Measurements from ENCODE around the gene TCF7. TPM values are rescaled to one million over a fixed set of nuclear protein-coding genes. Genes with fewer than 3 reads are reported as not detected.

The TCF7 gene
- total RNA-seq, 1 donor from 2014 or later, result 2.0 TPM

DNA sequence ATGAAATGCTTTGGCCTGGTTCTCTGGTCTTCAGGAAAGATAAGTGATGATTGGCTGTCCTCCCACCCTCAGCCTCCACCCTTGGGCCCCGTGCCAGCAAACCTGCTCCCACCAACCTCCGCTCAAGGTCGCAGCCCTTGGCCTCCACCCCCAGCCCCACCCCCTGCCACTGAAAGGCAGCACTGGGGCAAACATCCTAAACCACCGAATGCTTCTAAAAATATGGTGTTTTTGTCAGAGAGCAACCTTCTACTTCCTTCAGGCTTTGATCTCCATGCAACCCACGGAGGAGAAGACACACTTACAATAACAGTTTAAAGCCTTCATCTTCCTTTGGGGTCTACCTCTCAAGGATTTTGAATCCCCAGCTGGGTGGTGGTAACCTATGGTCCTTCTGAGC is 24.0 kb upstream of the TCF7 start:
- DNase-seq (ENCODE audit: low read depth), result no peak

DNA sequence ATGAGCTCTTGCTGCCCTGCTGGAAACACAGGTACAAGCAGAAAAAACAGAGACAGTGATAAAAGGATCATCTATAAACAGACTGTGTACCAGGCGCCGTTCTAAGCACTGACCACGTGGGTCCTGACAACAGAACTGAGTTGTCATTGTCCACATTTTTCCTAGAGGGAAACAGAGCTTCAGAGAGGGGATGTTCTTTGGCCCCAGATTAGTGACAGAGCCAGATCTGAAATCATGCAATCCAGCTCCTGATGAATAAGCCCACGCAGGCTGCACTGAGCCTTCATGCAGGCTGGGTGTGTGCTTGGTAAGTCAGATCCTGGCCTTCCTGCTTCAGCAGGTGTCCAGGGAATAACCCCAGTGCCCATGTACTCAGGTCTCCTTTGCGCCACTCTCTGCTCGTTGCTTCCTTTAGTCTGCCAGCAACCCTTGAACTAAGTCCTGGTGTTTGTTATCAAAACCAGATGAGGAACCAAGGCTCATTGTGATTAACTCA is 22.8 kb upstream of the TCF7 start:
- DNase-seq (ENCODE audit: low read depth), result no peak

DNA sequence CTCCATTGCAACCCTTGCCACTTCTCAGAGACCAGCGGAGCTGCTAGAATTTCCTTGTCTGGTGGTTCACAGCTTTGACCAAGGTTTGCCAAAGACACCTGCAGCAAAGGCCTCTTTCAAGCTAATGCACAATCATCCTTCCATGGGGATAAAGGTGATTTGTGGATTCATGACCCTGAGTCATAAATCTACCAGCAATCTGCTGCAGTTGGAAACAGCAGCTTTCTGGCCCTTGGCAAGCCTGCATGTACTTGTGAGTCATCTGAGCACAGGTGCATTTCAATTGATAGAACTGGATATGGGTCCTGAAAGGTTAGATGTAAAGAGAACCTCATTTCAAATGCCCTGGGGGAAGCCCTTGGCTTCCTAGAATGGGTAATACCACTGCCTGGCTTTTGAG is 21.6 kb upstream of the TCF7 start:
- DNase-seq (ENCODE audit: low read depth), result peak; percentile 84

DNA sequence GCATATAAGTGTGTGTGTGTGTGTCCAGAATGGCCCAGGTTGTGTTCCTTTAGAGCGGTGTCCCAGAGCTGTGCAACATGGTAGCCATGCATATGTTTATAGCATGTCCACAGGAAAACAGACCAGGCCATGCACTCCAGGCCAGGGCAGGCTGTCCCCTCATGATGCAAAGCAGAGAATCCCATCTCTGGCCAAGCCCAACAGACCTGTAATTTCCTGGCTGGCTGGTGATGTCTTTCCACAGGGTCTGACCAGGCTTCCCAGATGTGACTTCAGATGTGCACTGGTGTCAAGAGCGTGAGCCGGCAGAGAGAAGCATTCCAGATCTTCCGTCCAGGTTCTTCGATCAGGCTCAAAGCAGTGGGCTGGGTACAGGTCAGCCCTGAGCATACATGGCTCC is 21.1 kb upstream of the TCF7 start:
- DNase-seq (ENCODE audit: low read depth), result no peak

DNA sequence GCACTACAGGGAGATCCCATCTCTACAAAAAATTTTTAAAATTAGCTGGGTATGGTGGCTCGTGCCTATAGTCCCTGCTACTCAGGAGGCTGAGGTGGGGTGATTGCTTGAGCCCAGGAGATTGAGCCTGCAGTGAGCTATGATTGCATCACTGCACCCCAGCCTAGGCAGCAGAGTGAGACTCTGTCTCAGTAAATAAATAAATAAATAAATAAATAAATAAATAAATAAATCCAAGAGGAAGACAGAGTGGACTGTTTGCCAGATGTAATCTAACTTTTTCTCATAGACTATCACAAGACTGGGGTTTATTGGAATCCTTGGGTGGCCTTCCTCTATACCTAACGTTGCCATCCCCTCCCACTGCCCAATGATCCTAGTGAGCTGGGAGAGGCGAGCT is 19.2 kb upstream of the TCF7 start:
- no peak for DNase-seq (ENCODE audit: low read depth)

DNA sequence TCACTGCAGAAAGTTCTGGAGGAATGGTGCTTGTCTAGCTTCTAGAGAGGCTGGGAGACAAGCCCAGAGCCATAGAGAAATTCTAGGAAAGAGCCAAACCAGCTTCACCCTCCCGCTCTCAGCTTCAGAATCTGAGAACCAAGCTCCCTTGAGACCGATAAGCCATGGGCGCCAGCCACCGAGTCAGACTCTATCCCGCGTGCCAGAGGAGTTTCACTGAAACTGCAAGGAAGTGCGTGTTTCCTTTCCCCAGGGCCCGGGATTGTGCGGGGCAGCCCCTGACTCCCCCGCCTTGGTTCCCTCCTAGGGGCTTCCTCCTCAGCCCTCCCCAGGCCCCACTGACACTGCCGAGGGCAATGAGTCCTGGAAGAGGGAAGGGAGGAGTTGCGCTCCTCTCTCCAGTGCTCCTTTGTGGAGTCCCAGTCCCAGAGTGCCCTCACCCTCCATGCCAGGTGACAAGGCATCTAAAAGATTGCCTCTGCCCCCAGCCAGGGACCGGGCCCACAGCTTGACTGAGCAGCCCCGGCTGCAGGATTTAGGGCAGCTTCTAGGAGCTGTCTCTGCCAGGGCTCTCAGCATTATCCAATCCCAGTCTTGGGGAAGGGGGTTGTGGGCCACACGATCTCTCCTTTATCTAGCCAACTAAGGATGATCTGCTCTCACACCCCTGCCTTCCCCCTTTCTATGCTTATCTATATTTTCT is 18.4 kb upstream of the TCF7 start:
- DNase-seq (ENCODE audit: low read depth), result no peak

DNA sequence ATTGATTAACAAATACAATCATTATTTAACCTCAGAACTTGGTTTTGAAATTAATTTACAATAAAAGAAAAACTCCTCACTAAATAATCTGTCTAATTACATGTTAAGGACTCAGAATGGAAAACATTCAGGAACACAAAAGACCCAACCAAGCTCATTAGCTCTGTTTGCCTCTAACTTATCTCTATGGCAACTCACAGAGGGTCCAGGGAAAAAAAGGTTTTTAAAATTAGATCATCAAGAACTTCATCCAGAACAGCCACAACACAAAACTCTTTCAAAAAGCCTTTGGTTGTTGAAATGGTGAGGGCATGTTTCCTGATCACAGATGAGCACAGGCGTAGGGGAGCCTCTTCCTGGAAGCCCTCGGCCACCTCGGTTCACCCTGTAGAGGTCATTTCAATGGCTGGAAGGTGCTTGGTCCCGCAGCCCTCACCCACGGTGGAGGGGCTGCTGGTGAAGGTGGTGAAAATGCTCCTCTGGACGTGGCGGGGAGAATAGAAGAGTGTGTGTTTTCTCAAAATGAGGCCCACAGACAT is 17.2 kb upstream of the TCF7 start:
- peak; percentile 29 for DNase-seq (ENCODE audit: low read depth)

DNA sequence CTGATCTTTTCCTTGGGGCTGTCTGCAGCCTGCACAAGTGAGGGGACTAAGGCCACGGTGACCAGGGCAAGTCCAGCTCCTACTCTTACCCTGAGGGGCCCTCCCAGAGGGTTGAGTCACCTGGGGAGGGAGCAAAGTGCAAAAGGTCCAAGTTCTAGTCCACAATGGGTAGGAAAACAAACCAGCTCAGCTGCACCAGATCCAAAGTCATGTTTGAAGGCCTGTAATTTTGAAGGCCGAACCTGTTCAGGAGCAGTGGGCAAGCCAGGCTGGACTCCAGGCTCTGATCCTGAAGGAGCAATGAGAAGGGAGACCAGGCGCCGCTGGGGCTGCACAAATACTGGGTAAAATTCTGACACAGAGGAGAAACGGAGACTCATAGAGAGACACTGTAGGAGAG is 15.8 kb upstream of the TCF7 start:
- no peak for DNase-seq (ENCODE audit: low read depth)

DNA sequence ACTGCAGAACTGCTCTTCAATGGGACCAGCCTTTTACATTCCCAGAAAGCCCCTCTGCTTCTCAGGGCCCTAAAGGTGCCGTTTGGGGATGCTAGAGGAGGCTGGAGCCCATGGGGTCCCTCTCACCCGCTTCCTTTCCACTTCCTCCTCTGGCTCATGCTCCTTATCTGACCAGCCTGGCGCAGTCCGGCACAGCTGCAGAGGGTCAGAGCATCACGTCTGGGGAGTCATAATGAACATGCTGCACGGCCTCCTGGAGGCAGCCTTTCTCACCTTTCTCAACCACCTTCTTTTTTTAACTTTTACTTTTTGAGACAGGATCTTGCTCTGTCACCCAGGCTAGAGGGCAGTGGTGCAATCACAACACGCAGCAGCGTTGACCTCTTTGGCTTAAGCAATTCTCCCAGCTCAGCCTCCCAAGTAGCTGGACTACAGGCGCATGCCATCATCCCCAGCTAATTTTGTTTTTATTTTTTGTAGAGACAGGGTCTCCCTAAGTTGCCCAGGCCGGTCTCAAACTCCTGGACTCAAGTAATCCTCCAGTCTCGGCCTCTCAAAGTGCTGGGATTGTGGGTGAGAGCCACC is 15.1 kb upstream of the TCF7 start:
- no peak for DNase-seq (ENCODE audit: low read depth)

DNA sequence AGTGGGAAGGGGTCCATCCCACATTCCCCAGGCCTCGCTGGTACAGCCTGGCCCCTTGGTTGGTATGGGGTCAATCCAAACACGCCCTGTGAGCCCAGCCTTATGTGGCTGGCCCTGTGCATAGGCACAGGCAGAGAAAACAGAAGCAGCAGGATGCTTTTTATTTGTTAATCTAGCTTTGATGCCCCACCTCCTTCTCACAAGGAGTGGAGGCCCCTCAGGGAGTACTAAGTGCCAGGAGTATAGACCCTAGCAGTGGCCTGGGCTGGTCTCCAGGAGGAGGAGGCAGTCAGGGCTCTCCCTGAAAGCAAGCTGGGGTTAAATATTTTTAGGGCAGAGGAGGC is 14.6 kb upstream of the TCF7 start:
- DNase-seq (ENCODE audit: low read depth), result no peak

DNA sequence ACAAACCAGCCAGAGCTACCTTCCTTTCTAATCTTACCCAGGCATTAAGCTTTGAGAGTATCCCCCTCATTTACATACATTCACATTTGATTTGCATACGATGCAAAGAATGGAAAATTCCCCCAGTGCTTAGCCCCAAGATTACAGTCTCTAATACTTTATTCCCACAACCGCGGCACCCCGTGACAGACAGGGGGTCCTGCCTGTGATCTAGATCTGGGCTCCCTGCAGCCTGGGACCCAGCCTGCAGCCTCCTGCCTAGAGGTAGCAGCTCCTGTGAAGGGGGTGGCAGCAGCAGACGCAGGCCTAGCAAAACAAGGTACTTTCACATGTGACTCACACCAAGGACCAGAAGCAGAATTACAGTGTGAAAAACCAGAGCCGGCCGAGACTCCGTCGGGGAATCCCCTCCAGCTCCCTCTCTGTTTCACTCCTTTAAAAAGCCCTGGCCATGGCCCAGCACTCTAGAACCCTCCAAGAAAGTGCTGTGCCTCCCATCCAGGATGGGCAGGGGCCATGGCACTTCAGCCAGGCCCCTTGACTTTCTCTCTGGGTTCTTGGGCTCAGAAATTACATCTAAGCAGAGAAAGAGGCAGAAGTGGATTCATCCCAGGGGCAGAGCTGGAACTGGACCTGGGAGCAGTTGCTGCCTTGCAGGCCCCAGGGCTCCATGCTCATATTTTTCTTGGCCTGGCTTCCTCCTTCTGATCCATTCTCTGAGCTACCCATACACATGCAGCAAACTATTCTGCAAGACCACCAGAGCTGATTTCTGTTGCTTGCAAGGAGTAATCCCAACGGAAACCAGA is 14.0 kb upstream of the TCF7 start:
- DNase-seq (ENCODE audit: low read depth), result peak; percentile 82

DNA sequence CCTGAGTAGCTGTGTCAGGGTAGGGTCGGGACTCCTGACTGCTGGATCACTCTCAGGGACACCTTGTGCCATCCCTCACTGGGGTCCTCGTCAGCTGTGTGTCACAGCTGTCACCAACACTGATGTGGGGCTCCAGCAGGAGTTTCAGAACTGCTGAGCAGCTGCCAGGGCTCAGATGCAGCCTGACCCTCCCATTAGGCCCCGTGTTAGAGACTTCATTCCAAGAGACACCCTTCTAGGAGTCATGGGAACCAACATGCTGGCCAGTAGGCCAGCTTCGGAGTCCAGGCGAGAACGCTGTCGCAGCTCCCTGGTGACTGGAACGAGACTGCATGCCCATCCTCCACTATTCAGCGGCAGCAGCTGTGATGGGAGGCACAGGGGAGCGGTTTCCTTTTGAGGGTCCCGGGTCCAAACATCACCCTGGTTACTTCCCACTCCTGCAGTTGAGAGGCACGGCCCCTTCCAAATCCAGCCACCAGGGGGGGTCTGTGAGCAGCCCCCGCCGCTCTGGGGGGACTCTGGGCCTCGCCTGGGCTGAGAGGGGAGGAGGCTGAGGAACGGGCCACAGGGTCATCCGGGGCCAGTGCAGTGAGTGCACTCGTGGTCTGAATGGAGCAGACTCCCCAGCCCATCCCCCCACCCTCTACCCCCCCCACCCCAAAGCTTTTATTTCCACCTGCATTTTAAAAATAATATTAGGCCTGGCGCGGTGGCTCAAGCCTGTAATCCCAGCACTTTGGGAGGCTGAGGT is 12.6 kb upstream of the TCF7 start:
- no peak for DNase-seq (ENCODE audit: low read depth)

DNA sequence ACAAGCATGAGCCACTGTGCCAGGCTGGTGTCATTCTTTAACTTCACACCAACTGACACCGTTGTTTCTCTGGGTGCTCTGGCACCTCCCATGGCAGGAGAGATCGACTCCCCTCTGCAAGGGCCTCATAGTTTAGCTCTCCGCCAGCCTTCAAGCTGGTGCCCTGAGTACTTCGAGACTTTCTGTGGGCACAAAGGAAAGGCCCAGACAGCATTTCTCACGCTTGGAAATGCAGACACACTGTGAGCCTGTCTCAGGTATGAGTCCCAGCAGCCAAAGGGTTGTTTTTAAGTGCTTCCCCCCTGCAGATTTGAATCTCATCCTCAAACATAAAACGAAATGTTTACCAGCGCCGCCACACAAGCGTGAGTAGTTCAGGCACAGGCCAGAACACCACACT is 11.1 kb upstream of the TCF7 start:
- DNase-seq (ENCODE audit: low read depth), result no peak

DNA sequence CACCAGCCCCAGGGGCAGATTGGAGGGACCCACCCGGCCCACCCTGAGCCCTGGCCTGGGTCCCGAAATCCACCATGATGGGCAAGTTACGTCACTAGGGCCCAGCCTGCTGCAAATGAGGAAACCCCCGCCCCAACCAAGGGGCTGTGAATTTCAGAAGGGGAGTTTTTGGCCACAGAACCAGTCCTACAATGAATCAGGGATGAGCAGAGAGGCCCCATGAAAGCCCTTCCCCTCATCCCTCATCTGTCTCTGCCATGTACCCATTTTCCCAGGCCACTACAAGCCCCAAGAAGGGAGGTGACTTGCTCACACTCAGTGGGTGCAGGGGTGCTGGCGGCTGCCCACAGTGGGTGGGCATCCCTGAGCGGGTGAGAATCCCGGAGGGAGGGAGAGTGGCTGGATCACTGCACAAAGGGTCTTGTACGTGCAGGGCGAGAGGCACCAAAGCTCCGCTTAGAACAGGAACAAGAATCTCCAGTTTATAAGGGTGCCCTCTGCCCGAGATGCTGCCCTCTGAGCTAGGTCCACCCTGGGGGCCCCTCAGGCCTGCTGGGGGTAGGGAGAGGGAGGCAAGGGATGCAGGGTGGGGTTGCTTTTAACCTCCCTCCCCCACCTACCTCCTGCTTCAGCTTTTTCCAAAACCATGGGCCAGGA is 10.4 kb upstream of the TCF7 start:
- DNase-seq (ENCODE audit: low read depth), result no peak

DNA sequence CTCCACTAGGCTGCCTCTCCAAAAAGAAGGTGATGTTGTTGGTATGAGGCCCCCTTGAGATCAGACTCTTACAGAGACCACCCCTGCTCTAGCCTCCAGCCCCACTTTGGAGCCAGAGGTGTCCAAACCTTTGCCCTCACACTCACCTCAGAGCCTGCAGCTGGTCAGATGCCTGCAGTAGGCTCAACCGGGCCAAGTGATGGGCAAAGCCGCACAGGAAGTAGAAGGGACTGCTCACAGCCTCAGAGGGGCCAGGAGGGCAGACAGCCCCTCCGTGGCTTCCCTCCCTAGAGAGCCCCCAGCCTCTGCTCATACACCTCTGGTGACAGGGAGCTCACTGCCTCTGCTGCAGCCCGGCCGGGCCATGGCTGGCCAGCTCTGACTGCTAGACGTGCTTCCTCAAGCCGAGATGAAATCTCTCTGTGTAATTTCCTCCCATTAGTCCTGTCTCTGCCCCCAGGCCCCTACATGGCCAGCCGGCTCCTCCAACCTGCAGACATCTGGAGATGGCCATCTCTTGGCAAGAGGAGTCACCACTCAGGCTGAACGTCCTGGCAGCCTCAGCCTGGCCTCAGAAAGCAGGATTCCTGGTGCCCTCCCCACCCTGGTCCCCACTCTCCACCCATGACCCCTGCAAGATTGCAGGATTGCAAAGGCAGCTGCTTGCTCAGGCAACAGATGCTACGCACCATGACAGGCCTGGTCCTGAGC is 7.3 kb upstream of the TCF7 start:
- no peak for DNase-seq (ENCODE audit: low read depth)

DNA sequence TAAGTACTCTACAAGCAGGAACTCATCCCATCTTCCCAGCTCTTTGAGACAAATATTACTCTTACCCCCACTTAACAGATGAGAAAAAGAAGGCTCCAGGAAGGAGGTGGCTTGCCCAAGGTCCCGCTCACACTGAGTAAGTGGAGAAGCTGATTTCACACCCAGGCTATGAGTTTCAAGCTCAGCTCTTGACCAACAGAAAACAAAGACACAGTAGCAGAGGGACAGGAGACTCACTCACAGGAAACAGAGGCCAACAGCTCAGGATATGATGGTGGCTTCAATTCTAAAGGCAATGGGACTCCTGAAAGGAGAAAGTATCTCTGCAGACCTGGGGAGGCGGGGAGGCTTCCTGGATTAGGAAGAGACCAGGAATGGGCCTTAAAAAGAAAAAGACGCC is 6.7 kb upstream of the TCF7 start:
- no peak for DNase-seq (ENCODE audit: low read depth)

DNA sequence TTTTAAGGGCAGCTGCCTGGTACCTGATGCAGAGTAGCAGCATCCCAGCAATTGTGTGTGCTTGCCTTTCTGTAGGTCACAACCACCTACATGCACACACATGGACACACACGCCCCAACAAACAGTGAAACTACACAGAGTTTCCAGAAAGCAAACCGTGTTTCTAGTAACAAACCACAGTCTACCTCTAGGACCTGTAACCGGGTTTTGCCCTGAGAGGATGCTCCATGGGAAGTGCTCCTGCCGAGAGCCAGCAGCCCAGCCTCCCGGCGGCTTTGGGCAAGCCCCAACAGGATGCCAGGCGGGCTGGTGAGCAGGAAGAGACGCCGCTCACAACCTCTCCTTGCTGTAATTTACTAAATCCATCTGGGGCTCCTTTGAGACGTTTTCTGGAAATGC is 4.1 kb upstream of the TCF7 start:
- DNase-seq (ENCODE audit: low read depth), result no peak

DNA sequence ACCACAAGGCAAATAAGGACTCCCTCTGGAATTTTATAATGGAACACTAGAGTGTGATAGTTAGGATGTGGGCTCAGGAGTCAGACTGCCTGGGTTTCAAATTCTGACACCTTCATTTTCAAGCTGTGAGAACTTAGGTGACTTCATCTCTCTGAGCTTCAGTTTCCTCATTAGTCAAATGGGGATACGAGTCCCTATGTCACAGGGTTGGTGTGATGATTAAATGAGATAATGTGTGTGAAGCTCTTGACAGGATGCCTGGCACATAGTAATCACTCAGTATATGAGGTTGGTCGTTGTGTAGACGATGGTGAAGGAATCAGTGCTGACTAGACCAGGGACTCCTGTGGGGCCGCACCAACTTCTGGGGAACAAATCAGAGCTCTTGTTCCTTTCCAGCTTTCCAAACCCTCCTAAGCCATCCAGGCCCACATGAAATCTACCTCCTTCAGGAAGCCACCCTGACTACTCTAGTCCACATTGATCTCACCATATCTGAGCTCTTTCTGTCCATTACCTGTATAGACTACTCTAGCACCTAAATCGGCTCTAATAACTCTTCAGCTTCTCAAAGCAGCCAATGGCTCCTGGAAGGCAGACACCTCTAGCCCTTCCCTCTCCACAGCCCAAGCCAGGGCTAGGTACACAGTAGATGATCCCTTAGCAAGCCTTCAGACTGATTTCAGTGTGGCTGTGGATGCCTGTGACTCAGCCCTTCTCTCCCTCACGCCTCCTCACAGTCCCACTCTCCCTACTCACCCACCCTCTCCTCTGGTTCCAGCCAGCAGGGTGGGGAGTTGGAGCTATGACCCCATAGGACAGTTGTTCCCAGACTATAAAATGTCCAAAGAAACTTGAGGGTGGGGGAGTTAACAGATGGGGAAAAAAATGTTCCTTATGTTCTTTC is 2.5 kb upstream of the TCF7 start:
- peak; percentile 57 for DNase-seq (ENCODE audit: low read depth)

DNA sequence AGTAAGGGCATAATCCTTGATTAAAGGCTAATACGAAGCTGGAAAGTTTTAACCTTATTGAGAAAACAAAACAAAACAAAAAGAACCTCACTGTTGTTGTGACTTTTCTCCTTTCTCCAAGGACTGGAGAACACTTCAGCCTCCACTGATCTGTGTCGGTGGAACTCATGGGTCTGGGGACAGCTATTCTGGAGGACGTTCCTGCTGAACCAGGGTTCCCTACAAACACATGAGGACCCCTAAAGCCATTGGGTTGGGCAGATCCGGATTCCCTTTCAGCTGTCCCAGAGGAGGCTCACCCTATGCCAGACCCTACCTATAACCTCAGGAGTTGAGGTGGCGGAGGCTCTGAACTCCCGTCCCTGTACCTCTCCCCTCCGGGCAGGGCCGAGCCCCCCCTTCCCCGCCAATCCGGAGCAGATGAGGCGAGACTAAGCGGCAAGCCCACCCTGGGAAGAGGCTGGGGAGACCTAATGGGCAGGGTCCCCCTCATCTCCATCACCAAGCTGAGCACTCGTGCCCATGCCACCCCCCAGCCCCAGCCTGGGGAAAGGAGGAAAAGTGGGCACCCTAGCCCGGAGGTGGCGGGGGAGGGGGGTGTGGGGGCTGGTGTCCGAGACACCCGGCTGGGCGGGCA is 1.6 kb upstream of the TCF7 start:
- DNase-seq (ENCODE audit: low read depth), result no peak
